ENCODE results near the gene BMP7. TPM values are rescaled to one million over a fixed set of nuclear protein-coding genes. Genes with fewer than 3 reads are reported as not detected.

The BMP7 gene
- total RNA-seq, 4 donors from 2014 or later: 4.6 to 7.1 (median 5.6) TPM

DNA sequence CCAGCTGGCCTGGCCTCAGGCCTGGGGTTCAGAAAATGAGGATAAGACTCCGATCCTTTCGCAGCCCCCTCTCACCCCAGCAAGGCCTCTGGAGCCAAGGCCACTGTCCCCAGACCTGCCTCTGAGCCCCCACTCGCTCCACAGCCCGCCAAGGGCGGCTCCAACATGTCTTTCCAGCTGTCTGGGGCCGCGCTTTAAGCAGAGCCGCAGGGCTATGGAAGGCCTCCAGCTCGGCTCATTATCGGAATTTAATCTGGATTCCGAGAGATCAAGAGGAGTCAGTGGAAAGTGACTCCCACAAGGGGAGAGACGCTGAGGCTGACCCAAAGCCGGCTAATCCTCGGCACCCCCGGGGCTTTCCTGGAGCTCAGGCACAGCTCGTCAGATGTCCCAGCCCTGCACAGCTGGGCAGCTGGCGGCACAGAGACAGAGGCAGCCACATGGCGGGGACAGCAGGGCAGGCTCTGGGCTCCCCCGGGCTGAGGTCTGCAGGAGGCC lies 41.8 kb downstream of the BMP7 start:
- H3K9me3 ChIP-seq: no peaks in the 10 kb centered on the region
- TF ChIP-seq, protein P1, sequence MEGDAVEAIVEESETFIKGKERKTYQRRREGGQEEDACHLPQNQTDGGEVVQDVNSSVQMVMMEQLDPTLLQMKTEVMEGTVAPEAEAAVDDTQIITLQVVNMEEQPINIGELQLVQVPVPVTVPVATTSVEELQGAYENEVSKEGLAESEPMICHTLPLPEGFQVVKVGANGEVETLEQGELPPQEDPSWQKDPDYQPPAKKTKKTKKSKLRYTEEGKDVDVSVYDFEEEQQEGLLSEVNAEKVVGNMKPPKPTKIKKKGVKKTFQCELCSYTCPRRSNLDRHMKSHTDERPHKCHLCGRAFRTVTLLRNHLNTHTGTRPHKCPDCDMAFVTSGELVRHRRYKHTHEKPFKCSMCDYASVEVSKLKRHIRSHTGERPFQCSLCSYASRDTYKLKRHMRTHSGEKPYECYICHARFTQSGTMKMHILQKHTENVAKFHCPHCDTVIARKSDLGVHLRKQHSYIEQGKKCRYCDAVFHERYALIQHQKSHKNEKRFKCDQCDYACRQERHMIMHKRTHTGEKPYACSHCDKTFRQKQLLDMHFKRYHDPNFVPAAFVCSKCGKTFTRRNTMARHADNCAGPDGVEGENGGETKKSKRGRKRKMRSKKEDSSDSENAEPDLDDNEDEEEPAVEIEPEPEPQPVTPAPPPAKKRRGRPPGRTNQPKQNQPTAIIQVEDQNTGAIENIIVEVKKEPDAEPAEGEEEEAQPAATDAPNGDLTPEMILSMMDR (IDR thresholded peaks at IDR 0.05): no peak
- TF ChIP-seq POLR2AphosphoS5 (IDR thresholded peaks at IDR 0.05) (no peak), EP300 (IDR thresholded peaks at IDR 0.05) (no peak), POLR2A (IDR thresholded peaks at IDR 0.05; ENCODE audit: low read depth) (no peak)
- no peaks in the 10 kb centered on the region for H3K27me3 ChIP-seq
- DNase-seq (ENCODE audit: extremely low spot score): no peak
- peaks cover 0 to 15% (median 11%) of the 10 kb centered on the region in 4 donors for H3K4me1 ChIP-seq
- 87% methylated on average over 9 of the region's 19 CpGs for WGBS
- no peak overlapping the region for H3K27ac ChIP-seq (replicated peaks in 1 of 4)
- H3K36me3 ChIP-seq: no peaks in the 10 kb centered on the region
- no peak overlapping the region for H3K4me3 ChIP-seq
- intact Hi-C loops (cut with DNase I): no loop called here

DNA sequence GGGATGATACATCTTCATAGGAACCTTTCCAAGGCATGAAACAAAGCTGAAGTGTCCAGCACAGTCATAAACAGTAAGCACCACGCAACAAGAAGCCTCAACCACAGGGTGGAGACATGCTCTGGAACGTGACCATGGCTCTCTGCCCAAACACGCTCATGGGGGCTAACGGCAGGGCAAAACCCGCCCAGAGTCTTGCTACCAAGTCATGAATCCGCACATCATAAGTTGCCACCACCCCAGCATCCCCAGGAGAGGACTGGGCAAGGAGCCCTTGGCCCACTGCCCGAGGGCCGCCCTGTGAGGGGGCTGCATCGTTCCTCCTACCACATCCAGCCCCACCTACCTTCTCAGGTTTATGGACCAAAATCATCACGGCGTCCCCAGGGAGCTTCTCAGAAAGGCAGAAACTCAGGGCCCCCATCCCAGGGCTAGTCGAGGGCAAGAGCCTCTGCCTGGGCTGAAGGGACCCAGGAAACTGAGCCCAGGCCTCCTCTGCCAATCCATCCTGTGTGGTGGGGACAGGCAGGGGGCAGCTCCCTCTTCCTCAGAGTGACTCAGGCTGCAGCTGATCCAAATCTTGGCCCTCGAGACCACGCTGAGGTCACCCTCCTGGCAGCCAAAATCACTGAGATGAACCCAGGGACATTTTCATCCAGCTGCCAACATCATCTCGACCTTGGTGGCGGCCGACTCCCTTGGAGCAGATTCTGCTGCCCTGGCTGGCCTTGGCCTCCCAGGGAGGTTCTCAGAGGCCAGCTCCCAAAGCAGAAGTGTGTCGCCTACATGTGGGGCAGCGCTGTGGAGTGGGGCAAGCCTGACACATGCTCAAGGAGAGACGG lies 42.6 kb downstream of the BMP7 start:
- WGBS: 55% methylated on average over 9 of the region's 20 CpGs
- Histone ChIP-seq H3K27me3 (no peaks in the 10 kb centered on the region), H3K4me1 (peaks cover 0 to 15% (median 11%) of the 10 kb centered on the region in 4 donors), H3K36me3 (no peaks in the 10 kb centered on the region), H3K27ac (replicated peaks in 1 of 4) (no peak overlapping the region), H3K4me3 (no peak overlapping the region), H3K9me3 (no peaks in the 10 kb centered on the region)
- no peak for DNase-seq (ENCODE audit: extremely low spot score)
- intact Hi-C loops (cut with DNase I): no loop called here
- no peak for TF ChIP-seq POLR2A (IDR thresholded peaks at IDR 0.05; ENCODE audit: low read depth)
- TF ChIP-seq, protein P1 (IDR thresholded peaks at IDR 0.05): no peak
- TF ChIP-seq EP300 (IDR thresholded peaks at IDR 0.05): no peak

DNA sequence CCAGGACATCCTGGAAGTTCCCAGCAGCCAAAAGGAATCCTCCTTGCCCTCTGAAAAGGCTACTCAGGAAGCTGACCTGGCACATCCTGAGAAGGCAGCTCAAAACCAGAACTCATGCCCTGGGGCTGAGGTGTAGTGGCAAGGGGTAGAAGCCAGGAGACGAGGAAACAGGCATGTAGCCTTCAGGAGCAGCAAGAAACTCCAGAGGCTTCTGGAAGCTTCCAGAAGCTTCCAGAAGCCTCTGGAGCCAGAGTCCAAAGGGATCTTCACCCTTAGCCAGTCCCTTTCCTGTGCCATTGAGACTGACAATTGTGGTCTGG lies 43.9 kb downstream of the BMP7 start:
- DNase-seq (ENCODE audit: extremely low spot score): no peak

DNA sequence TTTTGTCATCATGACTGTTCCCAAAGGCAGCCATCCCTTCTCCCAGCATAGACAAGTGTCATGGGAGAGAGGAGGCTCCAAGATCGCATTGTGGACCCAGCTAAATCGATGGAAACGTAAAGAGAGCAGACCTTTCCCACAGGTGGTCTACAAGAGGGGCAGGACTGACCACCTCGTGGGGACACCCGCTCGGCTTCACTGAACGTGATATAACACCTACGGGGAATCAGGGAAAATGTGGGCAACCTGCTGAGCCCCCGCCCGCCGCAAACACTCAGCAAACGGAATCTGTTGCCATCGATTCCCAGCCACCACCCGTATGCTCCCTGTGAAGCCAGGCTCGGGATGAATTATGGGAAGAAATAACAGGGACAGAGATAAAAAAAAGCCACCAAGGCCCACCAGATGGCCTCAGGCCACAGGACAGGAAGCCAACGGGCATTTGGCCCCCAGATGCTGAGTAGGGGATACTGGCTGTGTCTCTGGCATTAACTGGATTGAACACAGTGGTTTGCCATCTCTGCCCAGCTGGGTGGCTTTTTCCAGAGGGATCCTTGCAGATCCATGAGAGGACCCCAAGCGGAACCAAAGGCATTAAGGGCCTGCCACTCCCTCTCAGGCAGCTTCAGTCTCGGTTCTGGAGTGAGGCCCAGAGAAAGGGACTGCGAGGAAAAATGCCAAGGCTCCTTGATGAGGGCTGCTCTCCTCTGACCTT lies 44.4 kb downstream of the BMP7 start:
- no peak overlapping the region for H3K4me3 ChIP-seq
- TF ChIP-seq, protein P1 (IDR thresholded peaks at IDR 0.05): no peak
- TF ChIP-seq POLR2AphosphoS5 (IDR thresholded peaks at IDR 0.05) (no peak), POLR2A (IDR thresholded peaks at IDR 0.05; ENCODE audit: low read depth) (no peak), EP300 (IDR thresholded peaks at IDR 0.05) (no peak)
- no peaks in the 10 kb centered on the region for H3K36me3 ChIP-seq
- WGBS: 84% methylated on average over 19 of the region's 19 CpGs
- H3K27ac ChIP-seq (replicated peaks in 1 of 4): no peak overlapping the region
- no peak for DNase-seq (ENCODE audit: extremely low spot score)
- H3K4me1 ChIP-seq: peaks cover 0 to 15% (median 11%) of the 10 kb centered on the region in 4 donors
- H3K9me3 ChIP-seq: no peaks in the 10 kb centered on the region
- H3K27me3 ChIP-seq: no peaks in the 10 kb centered on the region
- intact Hi-C loops (cut with DNase I): no loop called here

More for the DNA sequence above, 43.9 kb downstream of the BMP7 start:
- Histone ChIP-seq H3K36me3 (no peaks in the 10 kb centered on the region), H3K27ac (replicated peaks in 1 of 4) (no peak overlapping the region), H3K4me3 (no peak overlapping the region), H3K9me3 (no peaks in the 10 kb centered on the region), H3K4me1 (peaks cover 0 to 15% (median 11%) of the 10 kb centered on the region in 4 donors), H3K27me3 (no peaks in the 10 kb centered on the region)
- no peak for TF ChIP-seq POLR2AphosphoS5 (IDR thresholded peaks at IDR 0.05)
- TF ChIP-seq, protein P1 (IDR thresholded peaks at IDR 0.05): no peak
- no peak for TF ChIP-seq EP300 (IDR thresholded peaks at IDR 0.05)
- no peak for TF ChIP-seq POLR2A (IDR thresholded peaks at IDR 0.05; ENCODE audit: low read depth)
- 64% methylated on average over 1 of the region's 1 CpG for WGBS
- intact Hi-C loops (cut with DNase I): no loop called here
